NCI-H187 treated with DMSO at 0.1 percent for 48 hours (cell line): ENCODE results near the gene ATXN10.

Experiments used
- DNase-seq: peaks from one replicate; lab custom pipeline; 2025; lab: John Stamatoyannopoulos, UW

ATXN10 gene

DNA sequence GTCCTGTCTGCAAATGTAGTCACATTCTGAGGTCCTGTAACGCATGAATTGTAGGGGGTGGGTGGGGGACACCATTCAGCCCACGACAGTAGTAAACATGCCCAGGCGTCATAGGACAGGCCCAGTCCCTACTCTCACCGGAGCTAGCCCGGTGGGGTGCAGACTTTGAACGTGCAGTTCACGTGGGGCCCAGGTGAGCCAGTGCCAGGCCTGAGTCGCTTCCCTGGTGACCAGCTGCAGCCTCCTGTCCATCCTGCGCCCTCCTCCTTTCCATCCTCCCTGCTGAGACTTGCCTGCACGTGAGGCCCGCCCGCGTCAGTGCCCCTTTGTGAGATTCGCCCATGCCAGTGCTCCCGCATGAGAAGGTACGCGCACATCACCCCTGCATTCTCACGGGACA is 188.6 kb downstream of the ATXN10 start:
- DNase-seq: no peak

DNA sequence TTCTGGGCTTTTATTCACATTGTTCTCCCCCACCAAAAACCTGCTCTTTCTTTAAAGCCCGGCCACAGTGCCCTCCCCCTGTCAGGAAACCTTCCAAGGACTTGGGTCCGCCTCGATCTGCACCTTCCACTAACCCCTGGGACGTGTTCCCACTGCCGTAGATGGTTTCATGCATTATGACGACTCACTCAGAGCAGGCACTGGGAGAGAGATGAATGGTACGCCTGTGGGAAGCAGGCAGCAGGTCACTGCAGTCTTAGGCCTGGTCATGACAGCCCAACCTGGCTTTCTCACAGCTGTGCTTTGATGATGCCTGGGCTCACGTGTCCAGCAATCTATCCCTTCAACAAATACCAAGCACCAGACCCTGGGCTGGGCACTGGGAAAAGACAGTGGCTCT is 189.6 kb downstream of the ATXN10 start:
- no peak for DNase-seq

DNA sequence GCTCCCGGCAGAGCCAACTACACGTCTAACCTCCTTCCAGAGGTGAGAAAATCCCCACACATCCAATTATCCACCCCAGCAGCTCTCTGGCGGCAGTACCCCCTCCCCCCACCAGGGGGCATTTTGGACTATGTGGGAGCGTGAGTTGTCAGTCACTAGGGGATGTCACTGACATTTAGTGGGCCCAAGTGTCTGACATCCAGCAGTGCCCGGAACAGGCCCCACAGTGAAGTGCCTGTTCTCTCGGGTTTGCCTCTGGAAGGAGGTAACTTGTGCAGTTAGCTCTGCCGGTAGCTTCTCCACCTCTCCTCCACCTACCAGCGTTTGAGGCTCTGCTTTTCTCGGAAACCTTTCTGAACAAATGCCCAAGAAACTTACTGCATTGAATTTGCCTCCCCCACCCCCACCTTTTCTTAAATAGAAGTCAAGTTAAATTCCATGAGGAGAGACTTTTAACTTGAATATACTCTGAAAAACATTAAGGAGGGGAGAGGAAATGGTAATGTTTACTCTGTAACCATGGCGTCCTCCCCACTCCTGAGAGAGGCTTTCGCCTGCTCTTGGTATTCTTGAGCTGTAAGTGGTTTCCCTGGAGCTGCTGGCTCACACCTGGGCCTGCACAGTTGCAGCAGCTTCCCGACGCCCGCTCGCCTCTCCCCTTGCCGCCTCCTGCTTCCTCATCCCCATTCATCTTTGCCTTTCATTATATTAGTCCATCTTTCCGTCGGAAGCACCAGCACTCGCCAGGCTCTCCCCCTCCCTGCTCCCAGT is 192.5 kb downstream of the ATXN10 start:
- no peak for DNase-seq

DNA sequence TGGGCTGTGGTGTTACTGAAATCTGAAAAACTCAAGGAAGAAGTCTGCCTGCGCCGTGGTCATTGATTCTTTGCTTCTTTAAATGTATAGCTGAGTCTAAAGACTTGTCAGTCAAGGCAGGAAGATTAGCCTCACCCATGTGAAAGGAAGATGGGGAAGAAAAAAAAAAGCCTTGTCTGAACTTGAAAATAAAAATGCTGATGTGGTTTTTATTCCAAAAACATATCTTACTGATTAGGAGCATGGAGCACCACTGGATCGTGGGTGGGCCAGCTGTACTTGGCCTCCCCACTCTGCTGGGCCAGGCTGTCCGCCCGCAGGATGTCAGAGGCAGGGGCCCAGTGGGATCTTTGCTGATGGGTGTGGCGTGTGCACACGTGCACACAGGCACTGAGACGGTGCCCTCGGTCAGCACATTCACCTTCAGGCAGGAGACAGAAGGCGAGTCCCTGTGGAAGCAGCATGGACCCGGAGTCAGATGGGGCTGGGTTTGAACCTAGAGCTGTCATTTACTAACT is 193.4 kb downstream of the ATXN10 start:
- DNase-seq: no peak

DNA sequence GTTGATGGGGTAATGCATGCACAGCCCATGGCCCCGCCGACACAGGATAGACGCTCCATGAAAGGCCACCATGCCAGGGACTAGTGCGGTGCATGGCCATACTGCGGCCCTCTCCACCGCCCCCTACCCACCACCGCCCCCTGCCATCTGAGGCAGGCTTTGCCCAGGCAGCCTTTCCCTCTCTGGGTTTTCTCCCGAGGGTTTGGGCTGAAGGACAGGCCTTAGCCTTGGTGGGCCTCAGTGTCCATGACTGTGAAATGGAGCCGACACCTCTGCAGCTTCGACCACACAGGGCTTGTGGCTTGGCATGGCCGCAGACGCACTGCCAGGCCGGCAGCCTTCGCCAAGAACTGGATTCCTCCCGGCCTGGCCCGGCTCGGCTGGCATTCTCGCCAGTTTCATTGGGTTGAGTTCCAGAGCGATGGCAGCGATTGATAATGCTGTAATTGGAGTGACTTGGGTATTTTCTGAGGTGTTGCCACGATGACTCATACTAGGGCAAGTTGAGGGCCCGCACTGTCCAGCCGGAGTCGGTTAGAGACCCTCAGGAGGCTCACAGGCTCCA is 194.0 kb downstream of the ATXN10 start:
- no peak for DNase-seq

- no peak for DNase-seq
Observed at GRCh38 chr22:45866126-45866645, 194.6 kb downstream of the ATXN10 start.

GRCh38 chr22:45866646-45867117 is 195.0 kb downstream of the ATXN10 start:
- no peak for DNase-seq

- DNase-seq: no peak
Observed at GRCh38 chr22:45867118-45867905, 195.7 kb downstream of the ATXN10 start.

- DNase-seq: no peak
Observed at GRCh38 chr22:45867906-45868555, 196.4 kb downstream of the ATXN10 start.

GRCh38 chr22:45868571-45869339 is 197.1 kb downstream of the ATXN10 start:
- no peak for DNase-seq

- no peak for DNase-seq
Observed at GRCh38 chr22:45869340-45869847, 197.8 kb downstream of the ATXN10 start.

DNA sequence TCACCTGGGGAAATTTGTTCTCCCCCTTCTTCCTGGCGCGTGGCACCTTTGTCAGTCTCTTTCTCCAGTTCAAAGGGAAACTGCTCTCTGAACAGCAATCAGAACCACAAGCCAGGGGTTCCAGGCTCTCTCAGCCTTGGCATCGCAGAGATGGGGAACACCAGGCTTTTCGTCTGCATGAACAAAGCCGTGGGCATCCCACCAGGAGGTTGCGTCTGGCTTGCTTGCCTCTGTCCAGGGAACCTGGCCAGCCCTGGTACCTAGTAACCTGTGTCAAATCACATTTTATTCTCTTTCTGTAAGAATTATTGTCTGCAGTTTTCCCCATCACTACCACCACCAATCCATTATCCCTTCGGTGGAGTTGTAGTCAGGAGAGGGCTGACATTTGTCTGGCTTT is 198.4 kb downstream of the ATXN10 start:
- DNase-seq: no peak

- no peak for DNase-seq
Observed at GRCh38 chr22:45871721-45872120, 200.1 kb downstream of the ATXN10 start.

- no peak for DNase-seq
Observed at GRCh38 chr22:45872659-45873263, 201.1 kb downstream of the ATXN10 start.

- DNase-seq: no peak
Observed at GRCh38 chr22:45876136-45877035, 204.8 kb downstream of the ATXN10 start.

DNA sequence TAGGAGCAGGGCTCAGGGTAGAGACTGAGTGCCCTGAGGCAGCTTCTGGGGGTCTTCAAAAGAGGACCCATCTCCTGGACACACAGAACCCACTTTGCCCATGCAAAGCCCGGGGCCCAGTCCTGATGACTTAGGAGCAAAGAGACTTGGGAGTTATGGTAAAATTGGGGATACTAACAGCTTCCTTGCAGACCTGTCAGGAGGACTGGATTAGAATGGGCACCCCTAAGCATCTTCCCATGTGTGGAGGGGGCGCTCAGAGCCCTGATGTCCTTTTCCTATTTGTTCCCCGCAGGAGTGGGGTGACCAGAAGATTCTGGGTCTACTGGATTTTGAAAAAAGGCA is 205.4 kb downstream of the ATXN10 start:
- DNase-seq: no peak

DNA sequence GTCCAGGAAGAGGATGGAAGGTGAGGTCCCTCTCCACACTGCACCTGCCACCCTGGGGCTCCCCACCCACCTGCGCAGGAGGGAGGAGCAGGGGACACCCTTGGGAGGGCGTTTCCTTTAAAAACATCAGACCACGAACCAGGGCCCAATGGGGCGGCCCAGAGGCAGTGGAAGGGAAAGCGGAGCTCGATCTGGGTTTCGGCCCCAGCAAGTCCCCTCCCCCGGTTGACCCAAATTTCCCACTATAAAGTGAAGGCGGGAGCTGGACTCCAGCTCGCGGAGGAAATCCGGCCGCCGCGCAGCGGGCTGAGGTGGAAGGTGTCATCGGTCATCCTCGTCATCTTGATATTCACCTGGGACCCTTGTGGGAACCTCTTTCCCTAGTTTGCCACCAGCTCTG is 206.0 kb downstream of the ATXN10 start:
- DNase-seq: no peak

DNA sequence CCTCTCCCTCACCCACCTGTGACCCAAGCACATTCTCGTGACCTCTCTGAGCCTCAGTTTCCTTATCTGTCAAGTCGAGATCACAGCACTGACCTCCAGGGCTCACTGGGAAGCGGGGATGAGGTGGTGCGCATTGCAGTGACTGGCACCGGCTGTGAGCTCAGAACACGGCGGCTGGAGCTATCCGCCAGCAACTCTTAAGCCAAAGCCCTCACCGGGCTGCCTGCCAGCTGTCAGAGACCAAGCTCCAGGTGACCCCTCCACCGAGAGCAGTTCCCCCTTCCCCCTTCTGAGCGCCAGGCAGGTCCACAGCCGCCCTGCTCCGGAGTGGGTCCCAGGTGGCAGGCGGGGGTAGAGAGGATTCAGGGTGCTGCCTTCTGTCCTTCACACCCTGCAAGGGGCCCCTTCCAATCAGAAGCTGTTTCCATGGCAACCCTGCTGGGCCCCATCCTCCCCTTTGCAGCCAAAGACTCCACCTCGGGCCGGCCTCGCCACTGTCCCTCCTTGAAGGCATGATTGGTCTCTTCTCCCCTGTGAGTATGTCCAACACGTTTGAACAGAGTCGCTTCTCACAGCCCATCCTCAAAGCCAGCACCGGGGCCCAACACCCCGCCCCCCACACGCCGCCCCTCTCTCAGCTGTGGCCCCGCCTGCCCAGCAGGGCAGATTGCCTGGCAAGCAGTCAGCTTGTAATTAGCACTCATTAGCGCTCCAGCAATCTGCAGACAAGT is 206.6 kb downstream of the ATXN10 start:
- DNase-seq: no peak
